ENCODE measurements around the gene NEDD8.

The NEDD8 gene

GRCh38 chr14:24263848-24264247 lies 31.7 kb upstream of the NEDD8 start:
- DNase-seq (ENCODE audit: low spot score) = no peak

- DNase-seq (ENCODE audit: low spot score) = no peak
Observed at GRCh38 chr14:24262821-24263733, 30.9 kb upstream of the NEDD8 start, which contains the start of gene TGM1. Gene TGM1 (minus strand): TSS chr14:24263177. CDS start chr14:24262352, 825 bp downstream.

- no peak for DNase-seq (ENCODE audit: low spot score)
Observed at GRCh38 chr14:24261969-24262327, 29.8 kb upstream of the NEDD8 start.

- no peak for DNase-seq (ENCODE audit: low spot score)
Observed at GRCh38 chr14:24261256-24261968, 29.2 kb upstream of the NEDD8 start.

GRCh38 chr14:24260780-24261157 lies 28.6 kb upstream of the NEDD8 start:
- no peak for DNase-seq (ENCODE audit: low spot score)

GRCh38 chr14:24260026-24260779 lies 28.0 kb upstream of the NEDD8 start:
- no peak for DNase-seq (ENCODE audit: low spot score)

GRCh38 chr14:24259282-24260025 lies 27.3 kb upstream of the NEDD8 start:
- no peak for DNase-seq (ENCODE audit: low spot score)

- DNase-seq (ENCODE audit: low spot score) = no peak
Observed at GRCh38 chr14:24258548-24259265, 26.5 kb upstream of the NEDD8 start.

- no peak for DNase-seq (ENCODE audit: low spot score)
Observed at GRCh38 chr14:24258119-24258518, 26.0 kb upstream of the NEDD8 start.

GRCh38 chr14:24256960-24257359 lies 24.8 kb upstream of the NEDD8 start:
- no peak for DNase-seq (ENCODE audit: low spot score)

GRCh38 chr14:24255931-24256711 lies 24.0 kb upstream of the NEDD8 start:
- no peak for DNase-seq (ENCODE audit: low spot score)

- no peak for DNase-seq (ENCODE audit: low spot score)
Observed at GRCh38 chr14:24255438-24255837, 23.3 kb upstream of the NEDD8 start.

- DNase-seq (ENCODE audit: low spot score) = no peak
Observed at GRCh38 chr14:24254630-24255392, 22.6 kb upstream of the NEDD8 start.

GRCh38 chr14:24253936-24254335 lies 21.8 kb upstream of the NEDD8 start:
- no peak for DNase-seq (ENCODE audit: low spot score)

- DNase-seq (ENCODE audit: low spot score) = no peak
Observed at GRCh38 chr14:24252289-24253124, 20.3 kb upstream of the NEDD8 start.

GRCh38 chr14:24251880-24252288 lies 19.7 kb upstream of the NEDD8 start:
- no peak for DNase-seq (ENCODE audit: low spot score)

- DNase-seq (ENCODE audit: low spot score) = no peak
Observed at GRCh38 chr14:24250354-24250753, 18.2 kb upstream of the NEDD8 start.

GRCh38 chr14:24249230-24250021 lies 17.3 kb upstream of the NEDD8 start:
- no peak for DNase-seq (ENCODE audit: low spot score)
